GM18858 (cell line): Measurements from ENCODE around the gene PDE8A.
"Not testable (repeated sequence)": the region's sequence is repeated elsewhere in the genome, so short reads cannot be mapped to it uniquely, and the experiment has no call there.

Experiments used
- ATAC-seq: cut with Tn5 transposase; IDR thresholded peaks from one replicate; pipeline ENCODE4 v1.9.1; 2021; ENCODE audit not compliant: unreplicated experiment

Gene PDE8A

DNA sequence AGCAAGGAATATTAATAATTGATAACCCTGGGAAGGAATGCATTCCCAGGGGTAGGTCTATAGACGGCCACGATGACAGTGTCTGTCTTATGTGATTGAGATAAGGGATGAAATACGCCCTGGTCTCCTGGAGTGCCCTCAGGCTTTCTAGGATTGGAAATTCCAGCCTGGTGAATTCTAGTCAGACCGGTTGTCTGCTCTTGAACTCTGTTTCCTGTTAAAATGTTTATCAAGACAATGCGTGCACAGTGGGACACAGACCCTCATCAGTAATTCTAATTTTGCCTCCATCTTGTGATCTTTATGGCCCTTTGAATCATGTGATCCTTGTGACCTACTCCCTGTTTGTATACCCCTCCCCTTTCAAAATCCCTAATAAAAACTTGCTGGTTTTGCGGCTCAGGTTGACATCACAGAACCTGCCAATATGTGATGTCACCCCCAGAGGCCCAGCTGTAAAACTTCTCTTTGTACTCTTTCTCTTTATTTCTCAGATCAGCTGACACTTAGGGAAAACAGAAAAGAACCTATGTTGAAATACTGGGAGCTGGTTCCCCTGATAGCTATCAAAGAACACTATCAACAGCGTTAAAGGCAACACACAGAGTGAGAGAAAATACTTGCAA, 183.3 kb downstream of the PDE8A start:
- ATAC-seq: no peak

DNA sequence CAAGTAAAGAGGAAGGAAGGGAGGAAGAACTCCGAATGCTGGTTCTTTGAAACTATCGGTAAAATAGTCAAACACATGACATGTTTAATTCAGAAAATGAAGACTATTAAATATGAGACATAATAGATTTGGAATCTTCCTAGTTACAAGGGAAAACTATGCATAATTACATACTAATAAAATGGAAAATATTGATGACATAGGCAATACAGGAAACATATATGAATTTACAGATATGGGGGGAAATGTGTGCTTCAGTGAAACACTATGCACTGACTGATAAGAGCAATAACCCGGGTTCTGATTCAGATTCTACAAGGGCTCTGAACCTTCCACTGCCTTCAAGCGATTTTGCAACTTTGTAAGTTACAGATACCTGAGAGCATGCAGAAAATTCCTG, 185.9 kb downstream of the PDE8A start:
- no peak for ATAC-seq

DNA sequence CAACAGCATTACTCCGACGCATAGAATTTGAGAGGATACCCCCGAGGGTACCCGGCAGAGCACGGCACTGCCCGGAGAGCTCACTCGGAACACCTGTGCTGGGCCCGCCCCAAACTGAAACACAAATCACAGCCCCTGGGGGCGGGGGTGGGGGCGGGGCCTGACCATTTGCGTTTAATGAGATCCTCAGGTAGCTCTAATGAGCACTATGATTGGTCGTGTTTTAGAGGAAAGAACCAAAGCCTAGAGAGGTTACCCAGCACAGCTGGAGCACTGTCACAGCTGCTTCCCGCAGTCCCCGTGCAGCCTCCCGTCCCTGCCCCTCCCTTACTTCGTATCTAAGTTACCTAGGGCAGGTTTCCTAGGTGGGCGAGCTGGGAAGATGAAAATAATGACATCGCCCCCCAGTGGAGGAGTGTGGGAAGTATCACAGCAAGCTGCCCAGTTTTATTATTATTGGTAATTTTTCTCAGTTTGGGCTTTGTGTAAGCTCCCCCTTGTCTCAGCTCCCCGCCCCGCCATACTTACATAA, 187.1 kb downstream of the PDE8A start:
- ATAC-seq: no peak

DNA sequence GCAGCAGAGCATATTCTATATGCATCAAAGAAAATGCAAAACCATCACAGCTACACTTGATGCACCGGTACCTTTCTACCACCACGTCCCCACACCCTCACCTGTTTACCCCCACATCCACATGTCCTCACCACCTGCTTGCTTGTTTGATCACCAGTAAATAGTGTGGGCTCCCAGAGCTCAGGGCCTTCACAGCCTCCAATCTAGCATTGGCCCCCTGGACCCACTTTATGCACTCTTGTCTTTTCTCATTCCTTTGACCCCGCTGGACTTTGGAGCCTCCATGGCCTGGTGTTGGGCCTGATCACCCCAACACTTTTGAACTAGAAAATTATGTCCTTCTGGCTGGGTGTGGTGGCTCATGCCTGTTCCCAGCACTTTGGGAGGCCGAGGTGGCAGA, 190.1 kb downstream of the PDE8A start:
- no peak for ATAC-seq

DNA sequence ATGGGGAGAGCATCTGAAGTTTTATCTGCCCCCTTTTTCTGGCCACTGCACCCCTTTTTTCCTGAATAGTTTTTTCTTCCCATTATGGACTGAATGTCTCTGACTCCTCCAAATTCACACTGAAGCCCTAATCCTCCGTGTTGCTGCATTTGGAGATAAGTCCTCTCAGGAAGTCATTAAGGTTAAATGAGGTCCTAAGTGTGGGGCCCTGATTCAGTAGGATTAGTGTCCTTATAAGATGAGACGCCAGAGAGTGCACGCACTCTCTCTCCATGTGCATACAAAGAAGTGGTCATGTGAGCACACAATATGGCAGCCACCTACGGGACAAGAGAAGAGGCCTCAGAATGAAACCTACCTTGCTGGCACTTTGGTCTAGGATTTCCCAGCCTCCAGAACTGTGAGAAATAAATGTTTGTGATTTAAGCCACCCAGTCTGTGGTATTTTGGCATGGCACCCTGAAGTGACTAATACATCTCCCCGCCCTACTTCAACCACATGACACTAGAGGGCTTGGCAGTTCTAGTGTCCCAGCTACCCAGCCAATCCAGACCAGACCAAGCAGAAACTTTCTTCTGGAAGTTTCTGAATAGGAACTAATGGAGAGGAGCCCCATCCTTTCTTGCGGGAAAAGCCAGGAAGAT, 191.3 kb downstream of the PDE8A start:
- no peak for ATAC-seq

DNA sequence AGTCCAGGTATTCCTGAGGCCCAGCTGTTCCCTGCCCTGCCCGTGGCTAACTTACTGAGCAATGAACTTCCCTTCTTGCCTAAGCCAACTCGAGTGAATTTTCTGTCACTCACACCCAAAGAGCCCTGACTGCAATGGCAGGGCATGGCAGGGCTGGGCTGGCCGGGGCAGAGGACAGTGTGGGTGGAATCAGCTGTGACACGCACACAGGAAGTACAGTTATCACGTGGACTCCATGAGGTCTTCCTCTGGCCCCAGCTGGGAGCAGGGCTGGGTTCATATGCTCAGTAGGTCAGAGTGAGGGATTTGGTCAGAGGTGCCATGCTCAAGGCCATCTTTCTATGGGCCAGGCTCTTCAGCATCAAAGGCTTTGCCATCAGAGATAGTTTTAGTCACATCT, 192.0 kb downstream of the PDE8A start:
- ATAC-seq: not testable (repeated sequence)

DNA sequence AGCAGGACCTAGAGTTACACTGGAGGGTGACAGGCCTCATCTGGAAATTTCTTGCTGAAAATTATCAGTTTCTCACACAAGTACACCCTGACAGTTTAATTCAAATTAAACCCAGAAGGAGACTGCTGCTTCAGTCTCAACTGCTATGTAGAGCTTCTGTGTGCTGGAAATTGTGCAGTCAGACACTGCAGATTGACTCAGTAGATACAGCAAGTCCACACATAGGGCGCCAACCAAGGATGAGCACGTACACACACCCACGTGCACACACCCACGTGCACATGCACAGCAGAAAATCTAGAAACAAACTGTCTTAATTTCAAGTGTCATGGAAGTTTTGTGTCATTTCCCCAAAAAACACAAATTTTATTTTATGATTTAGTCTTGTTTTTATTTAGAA, 192.9 kb downstream of the PDE8A start:
- no peak for ATAC-seq

DNA sequence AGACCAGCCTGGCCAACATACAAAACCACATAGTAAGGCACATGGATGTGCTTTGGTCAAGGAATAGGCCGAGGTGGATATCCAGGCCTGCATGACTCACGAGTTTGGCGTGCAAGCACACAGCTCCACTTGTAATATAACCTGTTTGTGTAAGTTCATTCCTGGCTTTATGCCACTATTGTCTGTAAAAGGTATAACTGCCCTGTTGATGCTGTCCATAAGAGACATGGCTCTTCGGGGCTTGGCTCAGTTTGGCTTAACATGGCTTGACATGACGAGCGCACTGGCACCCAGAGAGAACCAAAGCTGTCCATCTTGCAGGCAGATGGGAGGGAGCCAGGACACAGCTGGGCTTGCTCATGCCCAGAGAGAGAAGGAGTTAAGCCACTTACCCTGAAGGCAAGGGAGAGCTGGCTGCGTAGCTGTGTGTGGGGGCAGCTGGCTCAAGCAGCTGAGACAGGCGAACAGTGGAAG, 195.4 kb downstream of the PDE8A start:
- ATAC-seq: not testable (repeated sequence)

DNA sequence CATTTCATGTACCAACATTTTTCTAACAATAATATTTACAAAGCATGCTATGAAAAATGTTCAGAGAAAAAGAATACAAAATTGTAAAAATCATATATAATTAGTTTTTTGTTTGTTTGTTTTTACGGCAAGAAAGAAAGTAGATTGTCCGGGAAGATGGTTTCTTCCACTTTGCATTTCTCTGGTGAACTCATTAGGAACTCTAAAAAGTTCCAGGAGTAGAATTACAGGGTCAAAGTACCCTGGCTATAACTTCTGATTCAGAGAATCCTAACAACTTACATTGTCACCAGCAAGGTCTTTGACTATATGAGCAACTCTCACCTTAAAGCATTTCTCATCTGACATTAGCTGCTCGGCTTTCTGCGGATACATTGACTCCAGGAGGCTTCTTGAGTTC, 196.7 kb downstream of the PDE8A start:
- ATAC-seq: no peak

DNA sequence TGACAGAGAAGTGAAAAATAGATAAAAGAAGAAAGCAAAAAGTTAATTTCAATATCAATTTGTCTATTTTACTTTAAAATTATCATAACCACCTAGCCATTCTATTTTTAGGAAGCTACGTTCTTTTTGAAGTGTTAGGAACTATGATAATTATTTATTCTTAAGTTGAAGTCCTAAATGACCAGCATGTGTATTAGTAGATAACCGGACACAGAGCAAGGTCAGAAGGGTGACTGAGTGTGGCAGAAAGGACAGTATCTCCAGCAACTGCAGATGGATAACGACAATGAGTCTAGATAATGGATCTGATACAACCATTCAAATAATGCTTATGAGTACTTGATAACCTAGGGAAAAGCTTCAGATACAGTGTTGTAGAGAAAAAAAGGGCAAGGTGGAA, 198.0 kb downstream of the PDE8A start:
- no peak for ATAC-seq

DNA sequence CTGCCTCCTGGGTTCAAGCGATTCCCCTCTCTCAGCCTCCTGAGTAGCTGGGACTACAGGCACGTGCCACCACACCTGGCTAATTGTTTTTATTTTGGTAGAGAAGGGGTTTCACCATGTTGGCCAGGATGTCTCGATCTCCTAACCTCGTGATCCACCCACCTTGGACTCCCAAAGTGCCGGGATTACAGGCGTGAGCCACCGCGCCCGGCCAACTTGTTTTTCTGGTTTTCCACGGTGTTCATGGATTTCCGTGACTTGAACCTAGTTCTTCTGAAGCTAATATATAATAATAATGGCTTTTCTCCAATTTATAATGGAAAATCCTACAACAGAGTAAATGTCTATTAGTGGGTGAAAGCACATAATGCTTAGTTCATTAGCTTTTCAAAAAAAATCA, 203.7 kb downstream of the PDE8A start:
- not testable (repeated sequence) for ATAC-seq

DNA sequence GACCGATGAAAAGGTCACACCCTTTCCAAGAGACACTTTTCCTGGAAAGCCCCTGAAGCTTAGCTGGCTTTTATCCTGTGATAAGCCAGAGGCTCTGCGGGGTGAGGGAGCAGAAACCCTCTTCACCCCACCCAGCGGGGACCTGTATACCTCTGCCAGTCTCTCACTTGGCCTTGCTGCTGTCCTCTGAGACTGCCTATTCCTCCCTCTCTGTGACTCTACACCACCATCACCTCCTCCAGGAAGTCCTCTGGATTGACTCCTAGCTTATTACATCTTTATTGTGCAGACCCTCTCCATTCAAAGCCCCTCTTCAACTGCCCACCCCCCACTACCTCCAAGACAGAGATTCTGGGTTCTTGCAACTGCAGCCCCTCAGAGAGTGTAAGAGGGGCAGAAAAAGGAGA, 206.5 kb downstream of the PDE8A start:
- ATAC-seq: not testable (repeated sequence)
